HG03442 (cell line): ENCODE results near the gene NPL.
A peak's percentile ranks its signal among the peaks of the same experiment; 100 is the strongest.

Source experiments
- ATAC-seq: cut with Tn5 transposase; IDR thresholded peaks from one replicate; pipeline ENCODE4 v1.9.1; 2021; ENCODE audit warnings: mild to moderate bottlenecking, moderate library complexity; ENCODE audit not compliant: unreplicated experiment

Gene NPL

DNA sequence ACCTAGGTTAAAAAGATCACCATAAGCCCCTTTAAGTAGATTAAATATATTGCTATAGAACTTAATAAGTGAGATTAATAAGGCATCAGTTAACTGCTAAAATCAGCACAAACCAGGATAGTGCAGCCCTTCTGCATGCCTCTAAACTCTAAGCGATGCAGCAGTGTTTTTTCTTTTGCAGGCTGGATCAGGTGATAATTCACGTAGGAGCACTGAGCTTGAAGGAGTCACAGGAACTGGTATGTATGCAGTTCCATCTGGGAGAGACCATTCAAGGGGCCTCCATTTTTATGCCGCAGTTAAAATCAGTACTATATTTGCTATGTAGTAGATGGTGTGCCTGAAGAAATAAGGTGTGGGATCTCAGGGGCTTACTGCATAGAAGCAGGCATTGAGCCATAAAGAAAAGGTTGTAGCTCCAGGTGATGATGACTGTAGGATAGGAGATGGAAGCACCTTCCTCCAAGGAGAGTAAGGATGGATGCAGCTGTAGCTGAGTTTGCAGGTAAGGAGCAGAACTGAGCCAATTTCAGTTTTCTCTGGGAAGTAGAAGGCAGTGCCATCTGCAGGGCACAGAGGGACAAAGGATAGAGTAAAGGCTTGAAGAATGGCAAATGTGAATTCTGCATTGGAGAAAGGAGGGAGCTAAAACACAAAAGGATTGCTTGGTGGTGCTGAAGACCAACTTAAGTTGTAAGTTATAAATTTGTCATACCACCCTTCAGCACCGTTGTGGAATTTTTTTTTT, 22.6 kb downstream of the NPL start:
- ATAC-seq = no peak

DNA sequence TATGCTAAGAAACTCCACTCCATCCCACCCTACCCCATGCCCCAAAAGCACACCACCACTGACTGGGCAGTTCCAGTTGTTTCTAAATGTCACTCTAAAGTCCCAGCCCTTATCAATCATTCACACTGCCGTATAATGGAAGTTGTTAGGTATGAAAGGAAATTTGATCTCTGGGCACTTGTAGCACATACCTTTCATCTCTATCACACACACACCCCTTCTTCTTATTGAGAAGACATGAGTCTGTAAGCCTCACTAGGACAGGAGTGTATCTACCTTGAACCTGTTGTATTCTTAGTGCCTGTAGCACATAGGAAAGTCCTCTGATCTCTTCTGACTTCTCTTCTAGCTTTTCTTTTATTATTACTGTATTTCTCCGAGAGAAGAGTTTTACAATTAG, 27.3 kb downstream of the NPL start:
- no peak for ATAC-seq

DNA sequence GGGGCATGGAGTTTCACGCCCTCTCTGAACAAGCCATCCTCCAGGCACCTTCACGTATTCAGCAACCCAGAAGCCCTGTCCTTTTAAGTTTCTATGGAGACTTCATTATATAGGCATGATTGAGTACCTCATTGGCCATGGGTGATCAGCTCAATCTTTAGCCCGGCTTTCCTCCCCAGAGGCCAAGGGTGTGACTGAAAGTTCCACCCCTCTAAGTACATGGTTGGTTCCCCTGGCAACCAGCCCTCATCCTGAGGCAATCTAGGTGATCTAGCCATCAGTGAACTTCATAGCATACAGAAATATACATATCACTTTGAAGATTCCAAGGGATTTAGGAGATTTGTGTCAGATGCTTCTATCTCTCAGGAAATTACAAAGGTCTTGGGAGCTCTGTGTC, 28.2 kb downstream of the NPL start:
- ATAC-seq = no peak

DNA sequence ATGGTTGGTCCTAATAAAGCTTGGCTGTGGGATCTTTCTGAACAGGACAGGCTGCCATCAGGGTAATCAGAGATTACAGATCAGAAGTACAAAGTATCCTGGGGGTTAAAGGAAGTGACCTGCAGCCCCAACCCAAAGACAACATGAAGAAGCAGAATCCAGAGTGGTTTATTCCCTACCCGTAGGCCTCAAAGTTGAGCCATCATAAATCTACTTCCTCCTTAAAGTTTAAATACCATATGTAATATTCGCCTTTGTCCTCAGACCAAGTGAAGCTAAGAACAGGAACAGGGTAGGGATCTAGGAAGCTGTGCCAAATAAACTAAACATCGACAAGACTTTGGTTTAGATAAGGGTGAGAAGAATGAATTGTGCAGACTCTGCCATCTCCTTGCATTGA, 33.6 kb downstream of the NPL start:
- no peak for ATAC-seq

DNA sequence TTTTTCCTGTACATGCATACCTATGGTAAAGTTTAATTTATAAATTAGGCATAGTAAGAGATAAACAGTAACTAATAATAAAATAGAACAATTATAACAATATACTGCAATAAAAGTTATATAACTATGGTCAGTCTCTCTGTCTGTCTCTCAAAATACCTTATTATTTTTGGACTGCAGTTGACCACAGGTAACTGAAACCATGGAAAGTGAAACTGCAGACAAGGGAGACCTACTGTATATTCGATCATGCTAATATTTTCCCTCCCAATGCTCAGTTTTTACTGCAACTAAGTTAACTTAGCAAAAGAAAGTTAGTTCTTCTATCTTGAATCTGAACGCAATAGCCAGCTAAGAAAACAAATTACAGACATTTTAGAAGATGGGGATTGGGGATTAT, 37.3 kb downstream of the NPL start:
- no peak for ATAC-seq

DNA sequence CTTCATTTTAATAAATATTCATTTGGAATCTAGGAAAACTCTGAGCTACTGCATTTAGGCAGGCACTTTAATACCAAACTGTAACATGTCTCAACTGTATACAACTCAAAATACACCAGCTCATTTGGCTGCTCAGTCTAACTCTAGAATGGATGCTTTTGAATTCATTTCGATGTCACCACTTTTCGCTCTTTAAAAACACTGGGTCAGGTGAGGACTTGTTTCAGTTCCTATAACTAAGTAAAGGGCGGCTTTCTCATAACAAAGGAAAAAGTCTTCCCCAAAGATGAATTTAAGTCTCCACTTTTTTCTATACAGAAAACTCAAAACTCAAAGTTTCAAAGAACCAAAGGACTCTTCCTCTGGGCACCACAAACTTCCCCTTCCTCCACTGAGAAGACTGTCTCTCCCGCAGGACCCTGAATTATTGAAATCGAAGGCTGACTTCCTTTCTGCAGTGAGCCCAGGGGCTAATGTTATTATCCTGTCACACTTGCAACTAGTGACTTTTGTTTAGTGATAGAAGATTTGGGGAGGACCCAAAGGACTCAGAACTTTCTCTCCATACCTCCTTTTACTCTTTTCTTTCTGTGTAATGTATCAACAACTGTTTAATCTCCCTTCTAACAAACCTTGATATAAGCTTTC, 39.8 kb downstream of the NPL start:
- ATAC-seq = no peak

DNA sequence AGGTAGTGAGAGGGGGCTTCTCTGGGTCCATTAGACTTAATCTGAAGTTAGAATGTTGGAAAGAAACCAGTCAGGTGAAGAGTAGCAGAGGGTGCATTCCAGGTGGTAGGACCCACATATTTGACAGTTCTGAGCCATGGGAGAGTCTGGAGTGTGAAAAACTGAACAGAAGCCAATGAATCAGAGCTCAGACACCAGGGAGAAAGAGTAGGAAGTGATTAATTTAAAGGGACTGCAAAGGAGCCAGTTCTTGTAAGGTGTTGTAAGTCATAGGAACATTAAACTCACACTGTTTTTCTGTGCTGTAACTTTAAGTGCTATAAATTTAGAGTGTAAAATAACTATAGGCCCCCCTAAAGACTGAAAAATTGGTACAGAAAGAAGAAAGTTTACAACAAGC, 43.7 kb downstream of the NPL start:
- ATAC-seq = no peak

DNA sequence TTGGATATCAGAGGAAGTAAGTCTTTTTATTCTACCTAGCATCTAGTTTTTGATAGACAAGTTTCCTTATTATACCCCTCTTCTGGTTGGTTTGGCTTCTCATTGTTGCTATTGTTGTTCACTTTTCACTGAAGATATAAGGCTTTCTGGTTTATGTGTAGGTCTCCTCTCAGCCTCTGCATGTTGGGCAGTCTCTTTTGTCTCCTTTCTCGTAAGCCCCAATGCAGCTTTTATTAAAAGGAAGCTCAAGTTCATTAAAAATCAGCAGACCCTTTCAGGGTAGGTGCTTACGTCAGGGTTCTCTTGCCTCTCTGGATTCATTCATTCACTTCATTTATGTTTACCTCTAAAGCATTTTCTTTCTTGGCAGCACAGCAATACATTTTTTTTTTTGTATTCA, 44.8 kb downstream of the NPL start:
- ATAC-seq = no peak

DNA sequence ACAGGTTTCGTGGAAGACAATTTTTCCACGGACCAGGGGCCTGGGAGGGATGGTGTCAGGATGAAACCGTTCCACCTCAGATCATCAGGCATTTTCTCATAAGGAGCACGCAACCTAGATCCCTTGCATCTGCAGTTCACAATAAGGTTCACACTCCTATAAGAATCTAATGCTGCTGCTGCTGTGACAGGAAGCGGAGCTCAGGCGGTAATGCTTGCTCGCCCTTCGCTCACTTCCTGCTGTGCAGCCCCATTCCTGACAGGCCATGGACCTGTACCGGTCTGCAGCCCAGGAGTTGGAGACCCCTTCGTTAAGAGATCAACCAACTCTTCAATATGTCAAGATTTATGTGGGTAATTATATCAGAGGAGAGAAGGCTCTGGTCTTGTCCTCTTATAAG, 46.2 kb downstream of the NPL start:
- no peak for ATAC-seq

DNA sequence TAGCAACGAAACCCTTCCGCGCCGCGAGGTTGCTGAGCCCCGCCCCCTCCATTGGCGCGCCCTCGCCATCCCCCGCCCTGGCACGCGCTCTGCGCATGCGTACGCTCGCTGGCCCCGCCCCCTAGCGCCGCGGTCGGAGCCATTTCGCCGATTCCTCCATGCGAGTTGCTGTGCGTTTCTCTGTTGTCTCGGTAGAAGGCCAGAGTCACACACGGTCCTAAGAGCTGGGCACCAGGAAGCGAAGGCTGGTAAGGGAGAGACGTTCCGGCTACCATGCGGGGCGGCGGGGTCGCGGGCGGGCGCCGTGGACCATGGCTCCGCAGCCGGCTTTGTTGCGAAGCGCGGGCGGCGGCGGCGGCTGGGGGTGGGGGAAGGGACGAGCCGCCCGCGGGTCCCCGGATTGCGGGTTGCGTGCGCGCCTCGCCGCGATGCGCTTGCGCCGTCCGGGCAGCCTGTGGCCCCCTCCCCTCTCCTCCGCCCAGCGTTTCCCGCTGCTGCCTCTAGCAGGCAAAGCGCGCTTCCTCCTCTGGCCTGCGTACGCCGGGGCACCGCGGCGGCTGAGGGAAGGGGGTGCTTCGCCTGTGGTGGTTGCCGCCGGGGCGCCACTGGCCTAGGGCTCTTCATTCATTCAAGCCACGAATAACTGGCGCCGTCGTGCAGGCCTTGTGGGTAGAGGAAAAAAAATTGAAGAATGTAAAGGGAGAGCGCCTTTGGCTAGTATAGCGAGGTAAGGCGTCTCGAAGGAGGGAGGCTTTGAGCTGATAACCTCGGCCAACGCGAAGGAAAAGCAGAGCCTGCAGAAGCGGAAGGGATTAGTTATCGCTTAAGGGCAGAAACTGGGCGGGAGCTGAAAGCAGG, 49.9 kb downstream of the NPL start, which contains the start of gene DHX9:
Gene DHX9, plus strand, starts transcription at position 139 of the 858 bp plus-strand sequence. CDS start 3,220 bp downstream, outside the sequence.
- ATAC-seq = peak; percentile 70

DNA sequence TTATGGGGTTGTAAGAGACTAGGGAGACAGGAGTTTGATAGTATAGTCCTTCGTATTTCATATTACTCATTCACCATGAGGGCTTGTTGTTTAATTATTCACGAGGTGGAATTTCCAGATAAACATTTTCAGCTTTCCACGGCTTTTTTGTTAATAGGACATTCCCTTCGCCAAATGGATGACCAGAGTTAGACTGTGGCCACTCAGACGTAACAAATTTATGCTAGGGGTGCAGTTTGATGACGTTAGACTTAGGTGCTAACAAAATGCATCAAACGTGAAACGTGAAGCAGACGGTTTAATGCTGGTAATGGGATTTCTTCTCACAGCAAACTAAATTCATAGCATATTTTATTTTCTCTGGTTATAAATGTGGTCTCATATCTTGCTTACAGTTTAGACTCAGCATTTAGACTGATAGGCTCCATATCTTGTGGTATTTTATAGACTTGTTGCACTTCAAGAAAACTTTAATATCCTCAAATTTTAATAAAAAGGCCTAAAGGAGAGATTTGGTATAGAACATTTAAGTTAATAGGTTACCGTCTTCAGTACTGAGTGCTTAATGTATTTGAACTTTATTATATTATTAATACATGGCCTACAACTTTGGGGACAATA, 51.9 kb downstream of the NPL start:
- no peak for ATAC-seq

DNA sequence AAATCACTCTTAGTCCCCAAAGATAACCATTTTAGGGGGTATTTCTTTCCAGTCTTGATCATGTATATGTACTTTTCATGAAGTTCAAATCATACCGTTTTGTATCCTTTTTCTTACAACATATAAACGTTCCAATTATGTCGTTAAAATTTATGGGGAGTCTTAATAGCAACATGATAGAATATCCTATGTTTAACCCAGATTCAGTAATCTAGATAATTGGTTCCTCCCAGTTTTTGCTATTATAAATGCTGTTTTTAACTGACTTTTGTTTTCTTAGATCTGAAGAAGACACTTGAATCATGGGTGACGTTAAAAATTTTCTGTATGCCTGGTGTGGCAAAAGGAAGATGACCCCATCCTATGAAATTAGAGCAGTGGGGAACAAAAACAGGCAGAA, 52.7 kb downstream of the NPL start:
- ATAC-seq = no peak

DNA sequence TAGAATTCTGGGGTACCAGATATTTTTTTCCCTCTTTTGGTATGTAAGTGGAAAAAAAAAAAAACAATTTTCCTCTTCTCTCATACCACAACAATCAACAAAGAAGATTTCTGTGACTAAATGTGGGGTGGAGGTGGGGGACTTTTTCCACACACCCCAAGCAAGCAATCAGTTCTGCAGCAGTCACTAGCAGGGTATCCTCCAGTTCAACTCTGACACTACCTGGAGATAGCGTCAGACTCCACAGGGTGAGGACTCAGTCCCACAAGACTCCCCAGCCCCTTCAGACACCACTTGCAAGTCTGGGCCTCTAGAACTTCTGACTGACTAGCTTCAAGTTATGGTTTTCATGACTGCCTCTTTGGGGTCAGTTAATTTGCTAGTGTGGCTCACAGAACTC, 55.8 kb downstream of the NPL start:
- ATAC-seq = no peak

DNA sequence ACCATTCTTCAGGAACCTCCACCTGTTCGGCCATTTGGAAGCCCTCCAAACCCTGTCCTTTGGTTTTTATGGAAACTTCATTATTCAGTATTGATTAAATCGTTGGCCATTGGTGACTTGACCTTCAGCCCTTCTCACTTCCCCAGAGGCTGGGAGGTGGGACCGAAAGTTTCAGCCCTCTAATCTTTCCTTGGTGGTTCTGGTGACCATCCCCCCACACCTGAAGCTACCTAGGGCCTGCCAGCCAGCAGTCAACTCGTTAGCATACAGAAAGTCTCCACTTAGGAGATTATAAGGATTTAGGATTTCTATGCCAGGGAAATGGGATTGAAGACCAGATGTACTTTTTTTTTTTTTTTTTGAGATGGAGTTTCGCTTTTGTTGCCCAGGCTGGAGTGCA, 56.3 kb downstream of the NPL start:
- ATAC-seq = no peak

DNA sequence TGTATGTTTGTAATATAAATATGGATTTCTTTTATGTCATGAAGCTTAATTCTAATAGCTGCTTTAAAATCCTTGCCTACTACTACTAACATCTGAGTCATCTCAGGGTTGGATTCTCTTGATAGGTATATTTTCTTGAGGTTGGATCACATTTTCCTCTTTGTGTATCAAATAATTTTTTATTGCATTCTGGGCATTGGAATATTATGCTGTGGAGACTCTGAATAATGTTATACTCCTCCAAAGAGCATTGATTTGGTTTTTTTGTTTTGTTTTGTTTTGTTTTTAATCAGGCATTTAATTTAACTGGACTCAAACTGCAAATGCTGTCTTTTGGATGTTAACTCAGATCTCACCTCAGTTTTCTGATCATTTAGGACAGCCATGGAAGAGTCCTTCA, 57.5 kb downstream of the NPL start:
- no peak for ATAC-seq

DNA sequence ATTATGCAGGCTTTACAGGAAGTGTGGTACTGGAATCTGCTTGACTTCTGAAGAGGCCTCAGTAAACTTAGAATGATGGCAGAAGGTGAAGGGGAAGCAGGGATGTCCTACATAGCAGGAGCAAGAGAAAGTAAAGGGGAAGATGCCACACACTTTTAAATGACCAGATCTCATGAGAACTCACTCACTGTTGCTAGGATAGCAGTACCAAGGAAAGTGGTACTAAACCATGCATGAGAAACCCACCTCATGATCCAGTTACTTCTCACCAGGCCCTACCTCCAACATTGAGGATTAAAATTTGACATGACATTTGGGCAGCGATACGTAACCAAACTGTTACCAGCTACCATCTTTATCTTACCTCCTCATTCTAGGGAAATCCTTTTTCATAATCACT, 59.2 kb downstream of the NPL start:
- no peak for ATAC-seq

DNA sequence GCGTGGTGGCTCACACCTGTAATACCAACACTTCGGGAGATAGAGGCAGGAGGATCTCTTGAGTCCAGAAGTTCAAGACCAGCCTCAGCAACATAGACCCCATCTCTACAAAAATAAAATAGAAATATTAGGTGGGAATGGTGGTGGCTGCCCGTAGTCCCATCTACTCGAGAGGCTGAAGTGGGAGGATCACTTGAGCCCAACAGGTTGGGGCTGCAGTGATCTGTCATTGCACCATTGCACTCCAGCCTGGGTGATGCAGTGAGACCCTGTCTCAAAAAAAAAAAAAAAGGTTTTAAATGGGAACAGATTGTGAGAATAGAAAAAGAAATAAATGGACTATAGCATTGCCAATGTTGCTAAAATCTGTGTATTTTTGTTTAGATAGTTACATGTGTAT, 60.7 kb downstream of the NPL start:
- no peak for ATAC-seq

DNA sequence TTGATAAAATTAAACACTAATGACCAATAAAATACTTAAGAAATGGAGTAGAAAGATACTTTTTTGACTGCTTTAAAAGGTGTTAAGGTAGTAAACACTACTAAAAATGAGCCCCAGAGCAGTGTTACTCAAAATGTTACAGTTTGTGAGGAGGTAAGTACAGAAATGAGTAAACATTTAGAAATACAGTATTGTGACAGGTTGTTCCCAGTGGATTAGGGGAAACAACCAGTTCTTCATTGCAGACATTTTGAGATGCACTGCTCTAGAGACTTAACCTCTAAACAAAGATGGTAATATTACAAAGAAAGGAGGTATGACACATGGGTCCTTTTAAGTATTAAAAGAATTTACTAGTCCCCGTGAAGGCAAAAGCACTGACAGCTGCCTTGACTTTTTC, 62.3 kb downstream of the NPL start:
- ATAC-seq = no peak

DNA sequence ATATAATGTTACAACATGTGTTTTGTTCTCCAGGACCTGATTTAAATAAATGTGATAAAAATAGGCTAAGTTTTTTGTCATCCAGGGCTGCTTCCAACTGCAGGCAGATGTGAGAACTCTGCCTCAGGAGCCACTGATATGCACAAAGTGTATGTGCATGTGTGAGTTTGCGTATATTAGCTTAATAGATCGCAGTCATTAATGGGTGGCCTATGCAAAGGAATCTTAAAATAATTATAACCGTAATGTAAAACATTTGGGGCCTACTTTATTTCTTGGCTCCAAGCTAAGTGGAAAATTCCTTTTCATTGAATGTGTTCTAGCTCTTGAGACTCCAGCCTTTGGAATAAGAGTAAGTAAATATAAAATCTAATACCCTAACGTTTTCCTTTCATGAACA, 66.3 kb downstream of the NPL start:
- ATAC-seq = no peak

DNA sequence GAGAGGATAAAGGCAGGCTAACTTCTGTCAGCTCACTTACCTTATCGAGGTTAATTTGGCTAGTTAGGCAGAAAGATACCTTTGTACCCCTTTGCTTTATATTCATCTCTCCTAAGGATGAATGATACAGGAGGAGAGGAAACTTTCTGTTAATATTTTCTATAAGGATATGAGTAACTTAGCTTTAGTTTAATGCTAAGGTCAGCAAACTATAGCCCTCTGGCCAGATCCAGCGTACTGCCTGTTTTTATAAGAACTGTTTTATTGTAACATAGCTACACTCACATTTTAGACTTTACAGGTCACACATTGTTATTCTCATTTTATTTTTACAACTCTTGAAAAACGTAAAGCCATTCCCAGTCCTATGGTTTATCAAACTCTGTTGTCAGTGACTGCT, 67.6 kb downstream of the NPL start:
- no peak for ATAC-seq

DNA sequence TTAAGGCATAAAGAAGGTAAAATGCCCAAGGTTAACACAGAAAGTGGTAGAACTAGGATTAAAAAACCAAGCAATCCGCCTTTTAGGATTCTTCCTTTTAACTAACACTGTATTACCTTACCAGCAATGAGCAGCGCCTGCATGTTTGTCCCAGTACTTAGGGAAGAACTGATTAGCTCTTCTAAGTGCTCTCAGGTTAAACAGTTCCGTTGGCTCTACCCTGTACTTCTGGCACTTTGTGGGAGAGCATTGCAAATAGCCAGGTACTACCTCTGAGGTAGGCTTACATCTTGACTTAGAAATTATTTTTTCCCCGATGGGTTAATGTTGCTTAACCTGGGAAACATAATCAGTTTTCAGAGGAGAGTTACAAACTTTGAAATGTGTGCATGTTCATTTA, 71.1 kb downstream of the NPL start:
- no peak for ATAC-seq
